ENCODE data around the gene COX6A1. TPM values are rescaled to one million over a fixed set of nuclear protein-coding genes. Genes with fewer than 3 reads are reported as not detected.
"Not testable (repeated sequence)": the region's sequence is repeated elsewhere in the genome, so short reads cannot be mapped to it uniquely, and the experiment has no call there.

The COX6A1 gene
- total and polyA plus RNA-seq, 2 donors (not counting 1 experiment from before 2014, with no cell fraction given), result 137 to 484 TPM

GRCh38 chr12:120447992-120448391 is 10.1 kb downstream of the COX6A1 start:
- H3K4me2 ChIP-seq (replicated peaks; ENCODE audit: low read depth, low read length, poor library complexity, severe bottlenecking), result peak overlapping the region; percentile 74

GRCh38 chr12:120452524-120452923 is 14.6 kb downstream of the COX6A1 start:
- intact Hi-C loops (cut with micrococcal nuclease); H3K27me3 Mint-ChIP-seq: not testable (repeated sequence)

More at GRCh38 chr12:120447992-120448391, 10.1 kb downstream of the COX6A1 start:
- Histone ChIP-seq H3K4me1 (ENCODE audit: control insufficient read depth in 2 of 2, insufficient read depth in 2 of 2, low read length in 2 of 2) (peaks cover 16 to 24% of the 10 kb centered on the region in 2 donors), H3K27ac (ENCODE audit: low read length in 2 of 2) (no peak overlapping the region), H2AFZ (ENCODE audit: insufficient read depth, low read depth, low read length, poor library complexity, severe bottlenecking) (no peak overlapping the region), H3K4me3 (ENCODE audit: control extremely low read depth in 1 of 5, extremely low read depth in 1 of 5, insufficient read depth in 1 of 5, low read depth in 2 of 5, low read length in 4 of 5) (no peak overlapping the region), H3K36me3 (replicated peaks in 1 of 2; ENCODE audit: control extremely low read depth in 1 of 2, control insufficient read depth in 1 of 2, extremely low read depth in 1 of 2, insufficient read depth in 2 of 2, low read length in 1 of 2) (peaks cover 6 to 21% of the 10 kb centered on the region in 2 experiments), H3K9ac (ENCODE audit: low read length) (no peak overlapping the region), H3K79me2 (ENCODE audit: control insufficient read depth, insufficient read depth, low read length) (peaks cover 80% of the 10 kb centered on the region), H3K27me3 (replicated peaks in 1 of 4; ENCODE audit: control extremely low read depth in 1 of 4, control insufficient read depth in 3 of 4, insufficient read depth in 4 of 4, low read length in 3 of 4) (no peaks in the 10 kb centered on the region), H3K9me3 (ENCODE audit: control extremely low read depth in 1 of 3, control insufficient read depth in 2 of 3, insufficient read depth in 1 of 3, low read length in 2 of 3) (no peaks in the 10 kb centered on the region), H4K20me1 (ENCODE audit: control insufficient read depth, insufficient read depth, low read length, poor library complexity, severe bottlenecking) (peaks cover 14% of the 10 kb centered on the region)
- Mint-ChIP-seq H3K9me3 (ENCODE audit: insufficient read depth) (no peaks in the 10 kb centered on the region), H3K4me3 (peak overlapping the region; percentile 96), H3K27me3 (no peaks in the 10 kb centered on the region), H3K27ac (no peak overlapping the region), H3K4me1 (peaks cover 38% of the 10 kb centered on the region)
- no peak for TF ChIP-seq CTCF (IDR thresholded peaks at IDR 0.05)
- no peak for TF ChIP-seq EZH2 (IDR thresholded peaks at IDR 0.05; ENCODE audit: borderline replicate concordance, insufficient read depth, low read depth, low read length, poor library complexity, severe bottlenecking)
- DNase-seq (no peak), ATAC-seq (ENCODE audit: low read depth) (no peak)
- CTCF ChIA-PET, result interaction anchor here (0.7 to 1.5 kb wide), 5 partner anchors 8 to 220 kb away, joined by 3 to 7 read pairs (median 5); partner anchors contain the start of gene SRSF9
- POLR2A ChIA-PET, result no interaction called here
- 100% methylated on average over 4 of the region's 4 CpGs for WGBS (ENCODE audit: insufficient coverage)
- intact Hi-C loops (cut with micrococcal nuclease), result loop anchor here (2.0 kb wide), 1 partner anchor 49 kb away; the partner anchor contains the start of gene DYNLL1

More at GRCh38 chr12:120452524-120452923, 14.6 kb downstream of the COX6A1 start:
- H3K27ac ChIP-seq (ENCODE audit: low read length in 2 of 2); H3K4me1 ChIP-seq (ENCODE audit: control insufficient read depth in 2 of 2, insufficient read depth in 2 of 2, low read length in 2 of 2); H3K4me3 Mint-ChIP-seq; H3K4me2 ChIP-seq (replicated peaks; ENCODE audit: low read depth, low read length, poor library complexity, severe bottlenecking); H2AFZ ChIP-seq (ENCODE audit: insufficient read depth, low read depth, low read length, poor library complexity, severe bottlenecking); H3K27ac Mint-ChIP-seq; ATAC-seq (ENCODE audit: low read depth); H3K27me3 ChIP-seq (replicated peaks in 1 of 4; ENCODE audit: control extremely low read depth in 1 of 4, control insufficient read depth in 3 of 4, insufficient read depth in 4 of 4, low read length in 3 of 4); H3K9ac ChIP-seq (ENCODE audit: low read length); DNase-seq; H3K9me3 ChIP-seq (ENCODE audit: control extremely low read depth in 1 of 3, control insufficient read depth in 2 of 3, insufficient read depth in 1 of 3, low read length in 2 of 3); H3K9me3 Mint-ChIP-seq (ENCODE audit: insufficient read depth); H3K4me3 ChIP-seq (ENCODE audit: control extremely low read depth in 1 of 5, extremely low read depth in 1 of 5, insufficient read depth in 1 of 5, low read depth in 2 of 5, low read length in 4 of 5): not testable (repeated sequence)
- POLR2A ChIA-PET, result interaction anchor here (0.6 kb wide), 1 partner anchor 15 kb away, joined by 5 read pairs; no protein-coding TSS in a partner anchor
- WGBS (ENCODE audit: insufficient coverage), result 100% methylated on average over 4 of the region's 5 CpGs
- peaks cover 18% of the 10 kb centered on the region for H3K4me1 Mint-ChIP-seq
- Histone ChIP-seq H4K20me1 (ENCODE audit: control insufficient read depth, insufficient read depth, low read length, poor library complexity, severe bottlenecking) (peaks cover 31% of the 10 kb centered on the region), H3K79me2 (ENCODE audit: control insufficient read depth, insufficient read depth, low read length) (peaks cover 59% of the 10 kb centered on the region), H3K36me3 (replicated peaks in 1 of 2; ENCODE audit: control extremely low read depth in 1 of 2, control insufficient read depth in 1 of 2, extremely low read depth in 1 of 2, insufficient read depth in 2 of 2, low read length in 1 of 2) (peaks cover 6 to 25% of the 10 kb centered on the region in 2 experiments)
- CTCF ChIA-PET, result interaction anchor here (1.2 to 5.9 kb wide), 5 partner anchors 13 to 44 kb away, joined by 4 to 39 read pairs (median 7); partner anchors contain the start of gene COX6A1

Measured in B cell (primary cell).